SHP77 (cell line): ENCODE data around the gene STK32C.

ENCODE experiments used
- DNase-seq, 2 experiments: peaks; one replicate each; lab custom pipeline; 2025; lab: John Stamatoyannopoulos, UW

The STK32C gene

DNA sequence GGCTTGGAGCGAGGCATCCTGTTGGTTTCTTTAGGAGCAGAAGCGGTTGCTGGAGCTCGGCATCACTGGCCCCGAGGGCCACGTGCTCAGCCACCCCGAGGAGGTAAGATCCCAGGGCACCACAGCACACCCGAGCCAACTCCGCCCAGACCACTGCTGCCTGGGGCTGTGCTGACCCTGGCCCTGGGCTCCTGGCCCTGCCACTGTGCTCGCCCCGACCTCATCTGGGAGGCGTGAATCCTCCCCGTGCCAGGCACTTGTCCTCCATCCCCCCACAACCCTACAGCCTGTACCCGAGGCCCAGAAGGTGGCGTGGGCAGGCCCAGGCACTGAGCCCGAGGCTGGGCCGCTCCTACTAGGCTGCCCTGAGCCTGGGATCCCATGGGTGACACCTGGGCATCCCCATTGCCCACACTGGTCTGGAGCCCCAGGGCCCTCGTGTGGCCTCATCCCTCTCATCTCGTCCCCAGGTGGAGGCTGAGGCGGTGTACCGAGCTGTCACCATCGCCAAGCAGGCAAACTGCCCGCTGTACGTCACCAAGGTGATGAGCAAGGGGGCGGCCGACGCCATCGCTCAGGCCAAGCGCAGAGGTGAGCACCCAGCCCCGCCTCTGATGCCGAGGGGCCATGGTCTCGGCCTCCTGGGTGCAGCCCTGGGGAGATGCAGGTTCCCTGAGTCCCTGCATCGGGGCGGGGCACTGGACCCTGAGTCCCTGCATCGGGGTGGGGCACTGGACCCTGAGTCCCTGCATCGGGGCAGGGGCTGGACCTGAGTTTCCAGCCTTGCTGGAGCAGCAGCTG lies 109.2 kb downstream of the STK32C start:
- DNase-seq, result no peak

DNA sequence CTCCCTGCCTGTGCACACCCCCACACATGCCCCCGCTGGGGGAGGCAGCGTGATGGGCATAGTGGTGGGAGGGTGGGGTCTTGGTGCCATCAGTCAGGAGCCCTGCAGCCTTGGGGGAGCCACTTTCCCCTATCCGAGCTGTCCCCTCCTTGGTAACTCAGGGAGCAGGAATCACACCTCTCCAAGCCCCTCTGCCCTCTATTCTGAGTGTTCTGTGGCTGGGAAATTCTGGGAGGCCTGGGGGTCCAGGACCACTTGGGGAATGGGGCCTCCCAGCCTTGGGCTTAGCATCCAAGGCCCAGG lies 109.7 kb downstream of the STK32C start:
- DNase-seq, result no peak

GRCh38 chr10:132197271-132198067 lies 110.3 kb downstream of the STK32C start:
- no peak for DNase-seq

DNA sequence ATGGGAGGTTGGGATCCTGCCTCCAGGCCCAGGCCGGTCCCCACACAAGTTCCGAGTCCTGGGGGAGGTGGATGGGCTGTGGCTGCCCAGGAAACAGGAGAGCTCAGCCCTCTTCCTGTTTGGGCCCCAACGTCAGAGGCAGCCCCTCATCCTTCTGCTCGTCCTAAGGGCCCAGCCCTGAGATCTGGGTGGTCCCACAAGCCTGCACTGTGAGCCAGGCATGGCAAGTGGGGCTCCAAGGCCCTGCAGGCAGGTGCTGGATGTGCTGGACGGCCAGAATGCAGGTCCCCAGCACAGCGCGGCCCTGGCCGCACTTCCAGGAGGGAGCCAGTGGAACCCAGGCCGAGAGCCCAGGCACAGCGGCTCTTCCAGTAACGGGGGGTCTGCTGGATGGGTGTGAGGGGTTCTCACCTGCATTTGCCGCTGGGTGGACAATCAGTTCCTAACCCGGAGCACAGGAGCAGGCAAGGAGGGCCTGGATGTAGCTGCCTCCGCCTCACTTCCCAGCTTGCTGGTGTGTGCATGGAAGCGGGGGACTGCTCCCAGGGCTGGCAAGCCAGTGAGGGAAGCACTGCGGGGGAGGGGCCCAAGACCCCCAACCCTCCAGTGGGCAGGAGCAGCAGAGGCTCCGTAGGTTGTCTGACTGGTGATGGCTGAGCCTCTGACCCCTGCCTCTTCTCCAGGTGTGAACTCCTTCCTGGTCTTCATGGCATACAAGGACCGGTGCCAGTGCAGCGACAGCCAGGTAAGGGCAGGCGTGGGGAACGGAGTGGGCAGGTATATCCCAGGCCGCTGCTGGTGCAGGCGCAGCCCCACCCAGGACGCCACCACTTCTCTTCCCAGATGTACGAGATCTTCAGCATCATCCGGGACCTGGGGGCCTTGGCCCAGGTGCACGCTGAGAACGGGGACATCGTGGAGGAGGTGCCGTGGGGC lies 111.3 kb downstream of the STK32C start:
- no peak for DNase-seq

- no peak for DNase-seq
These were observed 112.2 kb downstream of the STK32C start for GRCh38 chr10:132195366-132196075.

DNA sequence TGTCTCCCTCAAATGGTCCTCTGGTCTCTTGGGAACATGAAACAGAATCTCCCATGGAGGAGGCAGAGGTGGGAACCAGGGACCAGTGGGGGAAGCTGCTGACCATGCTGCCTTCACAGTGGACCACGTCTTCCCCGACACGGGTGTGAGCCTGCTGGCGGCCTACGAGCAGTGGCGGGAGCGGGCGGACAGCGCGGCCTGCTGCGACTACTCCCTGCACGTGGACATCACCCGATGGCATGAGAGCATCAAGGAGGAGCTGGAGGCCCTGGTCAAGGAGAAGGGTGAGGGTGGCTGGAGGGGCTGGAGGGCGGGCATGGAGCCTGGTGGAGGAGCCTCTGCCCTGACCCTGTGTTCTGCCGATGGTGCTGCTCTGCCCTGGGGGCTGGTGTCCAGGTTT lies 113.0 kb downstream of the STK32C start:
- no peak for DNase-seq

DNA sequence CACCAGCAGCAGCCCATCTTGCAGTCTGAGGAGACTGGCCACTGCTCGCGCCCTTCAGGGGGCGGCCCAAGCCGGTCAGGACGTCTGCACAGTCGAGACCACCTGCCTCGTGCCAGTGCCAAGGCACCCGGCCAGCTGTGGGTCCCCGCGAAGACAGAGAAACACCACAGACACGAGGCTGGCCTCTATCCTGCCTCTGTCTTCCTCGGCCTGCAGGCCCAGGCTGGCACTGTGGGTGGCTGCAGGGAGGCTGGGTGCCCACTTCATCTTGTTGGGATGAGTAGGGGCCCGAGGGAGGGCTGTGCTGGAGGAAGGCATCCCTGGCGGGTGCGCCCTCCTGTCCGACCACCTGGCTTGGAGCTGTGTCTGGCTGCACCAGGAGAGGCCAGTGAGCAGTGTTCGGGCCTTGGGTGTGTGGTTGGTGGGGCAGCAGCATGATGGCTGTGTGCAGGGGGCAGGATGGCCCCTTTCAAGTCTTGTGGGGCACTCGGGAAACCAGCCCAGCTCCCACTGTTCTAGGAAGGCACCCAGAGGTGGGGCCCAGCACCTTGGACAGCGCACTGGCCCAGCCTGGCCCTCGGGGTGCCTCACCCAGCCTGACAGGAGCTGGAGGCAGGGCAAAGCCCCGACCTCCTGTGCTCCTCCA lies 113.7 kb downstream of the STK32C start:
- no peak for DNase-seq

- peak in 1 of 2 experiments; percentile 34 for DNase-seq
These were observed 114.6 kb downstream of the STK32C start for GRCh38 chr10:132192991-132193665.

DNA sequence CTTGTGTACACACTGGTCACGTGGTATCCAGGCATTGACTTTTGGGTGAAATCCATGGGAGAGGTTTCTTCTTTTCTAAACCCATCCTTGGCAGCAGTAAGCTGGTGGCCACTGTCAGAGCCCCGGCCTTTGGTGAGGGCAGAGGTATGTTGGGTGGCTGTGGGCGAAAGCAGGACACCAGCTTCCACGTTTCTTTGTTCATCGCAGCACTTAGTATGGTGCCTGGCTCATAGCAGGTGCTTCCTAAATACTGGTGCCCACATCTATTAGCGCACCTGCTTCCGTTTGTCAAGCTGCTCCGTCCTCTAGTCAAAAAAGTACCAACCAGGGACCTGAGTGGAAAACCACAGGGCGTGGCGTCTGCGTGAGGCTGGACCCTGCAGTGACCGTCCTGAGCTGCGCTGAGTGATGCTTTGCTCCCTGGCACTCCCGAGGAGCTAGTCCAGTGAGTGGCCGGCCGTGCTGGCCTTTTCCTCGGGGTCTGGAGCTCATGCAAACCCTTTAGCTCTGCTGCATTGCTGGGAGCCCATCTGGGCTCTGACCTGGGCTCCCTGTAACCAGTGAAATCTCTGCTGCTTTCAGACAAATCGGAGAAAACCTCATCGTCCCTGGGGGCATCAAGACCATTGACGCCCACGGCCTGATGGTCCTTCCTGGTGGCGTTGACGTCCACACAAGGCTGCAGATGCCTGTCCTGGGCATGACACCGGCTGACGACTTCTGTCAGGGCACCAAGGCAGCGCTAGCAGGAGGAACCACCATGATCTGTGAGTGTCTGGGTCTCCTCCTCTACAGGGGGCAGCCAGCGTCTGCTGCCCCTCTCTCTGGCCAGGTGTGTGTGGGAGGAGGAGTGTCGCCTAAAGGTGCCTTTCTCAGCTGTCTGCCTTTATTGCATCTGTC lies 115.4 kb downstream of the STK32C start:
- peak in 1 of 2 experiments; percentile 44 for DNase-seq

DNA sequence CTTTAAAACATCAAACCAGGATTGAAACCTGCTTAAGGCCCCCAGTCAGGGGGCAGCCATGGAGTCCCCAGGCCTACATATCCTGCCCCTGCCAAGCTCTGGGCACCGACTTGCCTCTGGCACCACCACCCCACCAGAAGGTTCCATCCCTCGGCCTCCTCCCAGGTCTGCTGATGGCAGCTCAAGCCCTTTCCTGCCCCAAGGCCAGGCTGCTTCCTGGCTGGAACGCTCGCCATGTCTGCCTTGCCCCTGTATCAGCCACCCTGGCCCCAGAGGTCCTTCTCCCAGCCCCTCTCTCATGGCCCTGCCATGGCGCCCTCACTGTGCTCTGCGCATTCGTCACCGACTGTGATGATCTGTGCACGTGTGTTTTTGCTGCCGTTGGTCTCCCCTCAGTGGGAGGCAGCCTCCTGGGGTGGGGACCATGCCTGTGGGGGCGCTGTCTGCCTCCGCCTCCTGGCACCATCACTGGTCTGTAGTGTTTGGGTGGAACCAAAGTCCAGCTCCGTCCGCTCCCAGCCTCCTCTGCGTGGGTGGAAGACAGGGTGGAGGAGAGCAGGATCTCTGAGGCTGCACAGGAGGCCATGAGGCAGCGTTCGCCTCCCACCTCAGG lies 117.8 kb downstream of the STK32C start:
- DNase-seq, result no peak

- DNase-seq, result no peak
These were observed 118.7 kb downstream of the STK32C start for GRCh38 chr10:132189016-132189415.

DNA sequence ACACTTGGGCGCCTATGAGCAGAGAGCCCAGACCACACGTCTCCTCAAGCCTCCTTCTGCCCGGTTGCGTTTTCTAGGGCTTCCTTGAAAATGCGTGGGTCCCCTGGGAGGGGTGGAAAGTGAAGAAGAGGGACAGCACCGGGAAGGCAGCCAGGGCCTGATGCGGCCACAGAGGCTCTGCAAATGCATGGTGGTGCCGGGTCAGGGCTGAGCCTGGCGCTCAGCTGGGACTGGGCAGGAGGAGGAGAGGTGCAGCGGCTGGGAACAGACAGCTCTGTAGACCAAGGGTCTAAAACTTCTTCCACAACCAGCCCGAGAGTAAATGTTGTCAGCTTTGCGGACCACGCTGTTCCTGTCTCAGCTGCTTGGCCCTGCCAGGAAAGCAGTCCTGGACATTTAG lies 119.4 kb downstream of the STK32C start:
- no peak for DNase-seq

DNA sequence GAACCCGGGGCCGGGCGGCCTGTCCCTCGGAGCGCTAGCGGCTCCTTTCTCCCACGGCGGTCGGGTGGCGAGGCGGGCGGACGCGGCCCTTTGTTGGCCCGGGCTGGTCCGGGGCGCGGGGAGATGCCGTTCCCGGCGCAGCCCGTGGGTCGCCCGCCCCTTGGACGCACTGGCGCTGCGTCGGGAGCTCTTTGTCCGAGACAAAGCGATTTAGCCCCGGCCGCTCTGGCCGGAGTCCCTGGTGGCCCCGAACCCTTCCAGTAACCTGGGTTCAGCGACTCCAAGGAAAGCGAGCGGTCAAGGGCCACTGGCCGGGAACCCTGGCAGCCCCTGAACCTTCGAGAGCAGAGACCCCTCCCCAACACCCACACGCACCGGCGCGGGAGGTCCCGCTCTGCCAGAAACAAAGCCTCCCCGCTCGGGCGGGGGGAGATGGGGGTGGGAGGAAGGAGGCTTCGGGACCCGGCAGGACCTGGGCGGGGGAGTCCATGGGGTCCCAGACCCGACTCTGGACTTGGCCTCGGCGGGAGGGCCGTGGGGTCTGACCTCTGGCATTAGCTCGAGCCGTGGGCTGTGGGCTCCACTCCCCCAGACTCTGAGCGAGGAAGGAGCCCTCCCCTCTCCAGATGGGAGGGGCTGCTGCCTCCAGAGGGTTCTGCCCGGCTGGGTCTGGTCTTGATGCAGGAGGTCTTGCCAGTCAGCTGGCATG lies 120.2 kb downstream of the STK32C start:
- no peak for DNase-seq

DNA sequence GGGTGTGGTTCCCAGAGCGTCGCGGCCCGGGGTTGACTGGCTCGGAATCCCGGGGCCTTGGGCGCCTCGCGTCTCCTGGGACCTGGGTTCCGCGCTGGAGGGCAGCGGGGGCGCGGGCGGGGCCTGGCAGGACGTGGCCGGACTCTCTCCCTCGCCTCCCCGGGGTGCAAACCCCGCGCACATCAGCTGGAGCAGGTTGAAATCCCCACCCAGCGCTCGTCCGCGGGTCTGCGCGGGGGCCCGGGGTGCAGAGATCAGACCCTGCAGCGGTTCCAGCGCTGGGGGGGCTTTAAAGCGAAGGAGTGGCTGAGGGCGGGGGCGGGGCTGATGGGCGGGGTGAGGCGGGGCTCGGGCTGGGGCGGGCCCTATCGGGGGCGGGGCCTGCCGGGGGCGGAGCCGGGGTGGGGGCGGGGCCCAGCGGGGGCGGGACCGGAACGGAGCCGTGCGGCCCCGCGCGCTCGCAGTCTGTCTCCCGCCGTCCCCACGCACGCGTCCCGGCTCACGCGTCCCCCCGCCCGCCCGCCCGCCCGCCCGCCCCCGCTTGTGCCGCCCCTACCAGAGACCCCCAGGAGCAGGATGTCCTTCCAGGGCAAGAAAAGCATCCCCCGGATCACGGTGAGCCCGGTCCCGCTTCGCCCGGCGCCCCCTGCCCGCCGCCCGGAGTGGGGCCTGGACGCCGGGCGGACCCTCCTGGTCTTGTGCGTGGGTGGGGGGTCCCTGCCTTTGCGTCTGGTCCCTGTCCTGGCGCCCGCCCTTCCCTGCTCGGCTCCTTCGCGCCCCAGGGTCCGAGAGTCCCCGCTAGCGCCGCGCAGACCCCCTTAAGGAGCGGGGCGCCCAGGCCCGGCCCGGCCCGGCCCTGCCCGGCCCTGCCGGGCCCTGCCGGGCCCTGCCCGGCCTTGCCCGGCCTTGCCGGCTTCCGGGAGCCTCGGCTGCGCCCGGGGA lies 121.0 kb downstream of the STK32C start, which contains the start of gene DPYSL4:
DPYSL4 (plus strand) TSS at position 461 of the 942 bp plus-strand sequence; CDS start at position 577, 116 bp downstream.
- DNase-seq, result no peak

DNA sequence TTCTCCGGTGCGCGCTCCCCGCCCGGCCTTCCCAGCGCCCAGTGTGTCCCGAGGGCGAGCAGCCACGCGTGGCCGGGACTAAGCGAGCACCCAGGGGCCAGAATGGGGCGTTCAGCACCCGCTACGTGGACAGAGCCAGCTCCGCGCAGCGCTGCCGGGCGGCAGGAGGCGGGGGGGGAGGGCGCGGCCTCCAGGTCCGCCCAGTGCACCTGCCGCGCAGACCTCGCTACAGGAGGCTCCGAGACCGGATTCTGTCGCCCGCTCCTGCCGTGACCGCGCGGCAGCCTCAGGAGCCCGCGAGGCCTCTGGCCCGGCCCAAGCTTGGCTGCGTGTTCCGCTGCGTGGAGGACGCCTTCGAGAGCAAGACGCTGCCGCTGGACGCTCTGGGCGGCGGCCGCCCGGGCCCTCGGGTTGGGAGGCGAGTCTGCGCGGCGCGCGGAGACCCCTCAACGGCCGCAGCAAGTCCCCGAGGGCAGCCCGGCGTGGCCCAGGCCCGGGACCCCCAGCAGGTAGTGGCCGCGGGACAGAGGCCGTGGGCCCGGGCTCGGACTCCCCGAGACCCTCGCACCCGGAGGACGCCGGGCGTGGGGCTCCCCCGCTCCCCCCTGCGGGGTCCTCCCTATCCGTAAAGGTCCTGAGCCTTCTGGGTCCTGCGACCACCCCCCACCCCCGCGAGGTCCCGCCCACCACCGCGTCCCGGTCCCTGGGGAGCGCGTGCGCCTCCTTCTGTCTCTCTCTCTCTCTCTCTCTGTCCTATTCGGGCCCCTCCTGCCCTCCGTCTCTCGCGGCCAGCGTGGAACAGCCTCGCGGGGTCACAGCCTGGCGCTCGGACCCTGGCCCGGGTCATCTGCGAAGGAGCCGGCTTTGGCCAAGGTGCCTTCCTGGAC lies 121.9 kb downstream of the STK32C start:
- no peak for DNase-seq
